ENCODE measurements around the gene ATF7. TPM values are rescaled to one million over a fixed set of nuclear protein-coding genes. Genes with fewer than 3 reads are reported as not detected.
"Not testable (repeated sequence)": the region's sequence is repeated elsewhere in the genome, so short reads cannot be mapped to it uniquely, and the experiment has no call there.

ATF7 gene
- total and polyA plus RNA-seq, 2 donors (not counting 1 experiment from before 2014, with no cell fraction given): 15.7 to 42.2 TPM

DNA sequence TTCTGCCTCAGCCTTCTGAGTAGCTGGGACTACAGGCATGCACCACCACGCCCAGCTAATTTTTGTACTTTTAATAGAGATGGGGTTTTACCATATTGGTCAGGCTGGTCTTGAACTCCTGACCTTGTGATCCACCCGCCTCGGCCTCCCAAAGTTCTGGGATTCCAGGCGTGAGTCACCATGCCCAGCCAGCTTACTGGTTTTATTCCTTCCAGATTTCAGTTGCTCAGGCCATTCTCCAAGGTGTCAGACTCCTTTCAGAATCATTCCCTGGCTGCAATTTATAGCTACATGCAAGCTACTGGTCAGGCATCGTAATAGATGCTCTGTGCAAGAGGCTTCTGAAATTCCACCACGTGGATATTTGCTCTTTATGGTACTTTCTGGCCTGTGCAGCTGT is 144.7 kb downstream of the ATF7 start:
- ATAC-seq (ENCODE audit: low read depth); H3K9me3 Mint-ChIP-seq (ENCODE audit: insufficient read depth); DNase-seq; H3K27me3 Mint-ChIP-seq; H3K4me1 Mint-ChIP-seq; H3K27ac Mint-ChIP-seq; H3K4me3 Mint-ChIP-seq; H3K27ac ChIP-seq (ENCODE audit: low read length in 2 of 2); H3K79me2 ChIP-seq (ENCODE audit: control insufficient read depth, insufficient read depth, low read length); intact Hi-C loops (cut with micrococcal nuclease); H2AFZ ChIP-seq (ENCODE audit: insufficient read depth, low read depth, low read length, poor library complexity, severe bottlenecking); H3K4me3 ChIP-seq (ENCODE audit: control extremely low read depth in 1 of 5, extremely low read depth in 1 of 5, insufficient read depth in 1 of 5, low read depth in 2 of 5, low read length in 4 of 5); H3K4me2 ChIP-seq (replicated peaks; ENCODE audit: low read depth, low read length, poor library complexity, severe bottlenecking); H3K27me3 ChIP-seq (replicated peaks in 1 of 4; ENCODE audit: control extremely low read depth in 1 of 4, control insufficient read depth in 3 of 4, insufficient read depth in 4 of 4, low read length in 3 of 4); H3K9me3 ChIP-seq (ENCODE audit: control extremely low read depth in 1 of 3, control insufficient read depth in 2 of 3, insufficient read depth in 1 of 3, low read length in 2 of 3); H3K4me1 ChIP-seq (ENCODE audit: control insufficient read depth in 2 of 2, insufficient read depth in 2 of 2, low read length in 2 of 2); H3K9ac ChIP-seq (ENCODE audit: low read length): not testable (repeated sequence)
- 94% methylated on average over 5 of the region's 6 CpGs for WGBS (ENCODE audit: insufficient coverage)
- ChIA-PET POLR2A (interaction anchor here (0.6 to 1.3 kb wide), 3 partner anchors 20 to 181 kb away, joined by 3 to 7 read pairs (median 3); partner anchors contain the start of gene TARBP2), CTCF (interaction anchor here (0.7 to 3.6 kb wide), 5 partner anchors 10 to 158 kb away, joined by 3 to 29 read pairs (median 5); no protein-coding TSS in a partner anchor)
- Histone ChIP-seq H3K36me3 (replicated peaks in 1 of 2; ENCODE audit: control extremely low read depth in 1 of 2, control insufficient read depth in 1 of 2, extremely low read depth in 1 of 2, insufficient read depth in 2 of 2, low read length in 1 of 2) (peaks cover 0 to 67% of the 10 kb centered on the region in 2 experiments), H4K20me1 (ENCODE audit: control insufficient read depth, insufficient read depth, low read length, poor library complexity, severe bottlenecking) (peaks cover 64% of the 10 kb centered on the region)

GRCh38 chr12:53480491-53481442 is 145.4 kb downstream of the ATF7 start:
- intact Hi-C loops (cut with micrococcal nuclease): no loop called here
- TF ChIP-seq, protein P1, sequence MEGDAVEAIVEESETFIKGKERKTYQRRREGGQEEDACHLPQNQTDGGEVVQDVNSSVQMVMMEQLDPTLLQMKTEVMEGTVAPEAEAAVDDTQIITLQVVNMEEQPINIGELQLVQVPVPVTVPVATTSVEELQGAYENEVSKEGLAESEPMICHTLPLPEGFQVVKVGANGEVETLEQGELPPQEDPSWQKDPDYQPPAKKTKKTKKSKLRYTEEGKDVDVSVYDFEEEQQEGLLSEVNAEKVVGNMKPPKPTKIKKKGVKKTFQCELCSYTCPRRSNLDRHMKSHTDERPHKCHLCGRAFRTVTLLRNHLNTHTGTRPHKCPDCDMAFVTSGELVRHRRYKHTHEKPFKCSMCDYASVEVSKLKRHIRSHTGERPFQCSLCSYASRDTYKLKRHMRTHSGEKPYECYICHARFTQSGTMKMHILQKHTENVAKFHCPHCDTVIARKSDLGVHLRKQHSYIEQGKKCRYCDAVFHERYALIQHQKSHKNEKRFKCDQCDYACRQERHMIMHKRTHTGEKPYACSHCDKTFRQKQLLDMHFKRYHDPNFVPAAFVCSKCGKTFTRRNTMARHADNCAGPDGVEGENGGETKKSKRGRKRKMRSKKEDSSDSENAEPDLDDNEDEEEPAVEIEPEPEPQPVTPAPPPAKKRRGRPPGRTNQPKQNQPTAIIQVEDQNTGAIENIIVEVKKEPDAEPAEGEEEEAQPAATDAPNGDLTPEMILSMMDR (IDR thresholded peaks at IDR 0.05): no peak
- no peak for TF ChIP-seq EZH2 (IDR thresholded peaks at IDR 0.05; ENCODE audit: borderline replicate concordance, insufficient read depth, low read depth, low read length, poor library complexity, severe bottlenecking)
- H3K4me3 Mint-ChIP-seq: no peak overlapping the region
- no peaks in the 10 kb centered on the region for H3K9me3 ChIP-seq (ENCODE audit: control extremely low read depth in 1 of 3, control insufficient read depth in 2 of 3, insufficient read depth in 1 of 3, low read length in 2 of 3)
- ATAC-seq (ENCODE audit: low read depth) (no peak), DNase-seq (no peak)
- ChIA-PET POLR2A (interaction anchor here (0.6 to 1.3 kb wide), 2 partner anchors 20 to 181 kb away, joined by 3 read pairs; partner anchors contain the start of gene TARBP2), CTCF (interaction anchor here (0.7 to 3.6 kb wide), 5 partner anchors 11 to 157 kb away, joined by 3 to 29 read pairs (median 4); no protein-coding TSS in a partner anchor)
- no peak overlapping the region for H2AFZ ChIP-seq (ENCODE audit: insufficient read depth, low read depth, low read length, poor library complexity, severe bottlenecking)
- peaks cover 3% of the 10 kb centered on the region for H3K79me2 ChIP-seq (ENCODE audit: control insufficient read depth, insufficient read depth, low read length)
- H3K27me3 ChIP-seq (replicated peaks in 1 of 4; ENCODE audit: control extremely low read depth in 1 of 4, control insufficient read depth in 3 of 4, insufficient read depth in 4 of 4, low read length in 3 of 4): no peaks in the 10 kb centered on the region
- no peak overlapping the region for H3K4me2 ChIP-seq (replicated peaks; ENCODE audit: low read depth, low read length, poor library complexity, severe bottlenecking)
- H3K27me3 Mint-ChIP-seq: no peaks in the 10 kb centered on the region
- no peaks in the 10 kb centered on the region for H3K4me1 ChIP-seq (ENCODE audit: control insufficient read depth in 2 of 2, insufficient read depth in 2 of 2, low read length in 2 of 2)
- H4K20me1 ChIP-seq (ENCODE audit: control insufficient read depth, insufficient read depth, low read length, poor library complexity, severe bottlenecking): peaks cover 70% of the 10 kb centered on the region
- 100% methylated on average over 6 of the region's 12 CpGs for WGBS (ENCODE audit: insufficient coverage)
- H3K9me3 Mint-ChIP-seq (ENCODE audit: insufficient read depth): no peaks in the 10 kb centered on the region
- H3K27ac Mint-ChIP-seq: no peak overlapping the region
- no peak overlapping the region for H3K4me3 ChIP-seq (ENCODE audit: control extremely low read depth in 1 of 5, extremely low read depth in 1 of 5, insufficient read depth in 1 of 5, low read depth in 2 of 5, low read length in 4 of 5)
- H3K9ac ChIP-seq (ENCODE audit: low read length): no peak overlapping the region
- no peak overlapping the region for H3K27ac ChIP-seq (ENCODE audit: low read length in 2 of 2)
- peaks cover 0 to 67% of the 10 kb centered on the region in 2 experiments for H3K36me3 ChIP-seq (replicated peaks in 1 of 2; ENCODE audit: control extremely low read depth in 1 of 2, control insufficient read depth in 1 of 2, extremely low read depth in 1 of 2, insufficient read depth in 2 of 2, low read length in 1 of 2)
- H3K4me1 Mint-ChIP-seq: peaks cover 4% of the 10 kb centered on the region

Data from B cell (primary cell).